ENCODE data around the gene HSD17B8. TPM values are rescaled to one million over a fixed set of nuclear protein-coding genes. Genes with fewer than 3 reads are reported as not detected.

The HSD17B8 gene
- polyA plus RNA-seq, 2 of the 4 experiments (the other 2 are of a cell fraction): 9.5 to 16.5 TPM

DNA sequence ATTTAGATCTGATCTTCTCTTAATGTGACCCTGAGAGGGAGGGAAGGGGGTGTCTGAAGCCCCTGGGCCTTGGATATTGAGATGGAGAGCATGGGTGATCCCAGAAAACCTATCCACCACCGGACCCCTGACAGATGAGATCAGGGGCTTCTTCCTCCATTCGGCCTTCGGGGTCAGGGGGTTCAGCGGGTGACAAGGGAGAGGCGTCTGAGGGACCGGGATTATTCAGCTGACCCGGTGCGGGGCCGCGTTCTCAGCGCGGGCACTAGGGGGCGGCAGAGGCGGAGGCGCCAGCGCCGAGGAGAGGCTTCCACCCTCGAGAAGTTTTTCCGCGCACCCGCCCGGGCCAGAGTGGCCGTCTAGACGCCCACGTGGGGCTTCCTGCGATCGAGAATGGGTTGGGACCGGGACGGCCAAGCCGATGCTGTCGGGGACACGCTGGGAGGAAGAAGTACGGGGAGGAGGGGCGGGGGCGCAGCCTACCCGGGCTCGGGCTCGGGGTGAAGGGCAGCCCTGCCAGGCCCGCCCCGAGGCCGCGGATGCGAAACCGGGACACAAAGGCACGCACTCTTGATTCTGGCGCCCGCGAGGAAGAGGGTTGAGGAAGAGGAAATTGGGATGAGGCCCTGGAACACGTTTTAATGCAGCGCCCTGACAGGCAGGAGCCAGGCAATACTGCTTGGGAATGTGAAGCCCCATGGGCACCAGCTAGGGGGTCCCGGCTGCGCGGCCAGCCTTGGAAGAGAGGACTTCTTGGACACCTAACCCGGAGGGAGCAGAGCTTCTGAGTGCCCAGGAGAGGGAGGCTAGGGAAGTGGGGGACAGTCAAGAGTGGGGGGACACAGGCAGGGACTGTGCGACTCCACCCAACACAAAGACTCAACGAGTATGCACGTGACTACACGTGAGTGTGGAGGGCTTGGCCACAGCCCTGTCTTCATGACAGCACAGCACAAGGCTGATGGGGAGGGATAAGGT, 42.8 kb upstream of the HSD17B8 start (continued):
- TF ChIP-seq MAFK (IDR thresholded peaks at IDR 0.05; ENCODE audit: partially characterized antibody) (no peak), ESRRA (IDR thresholded peaks at IDR 0.05; ENCODE audit: borderline replicate concordance, low read length) (no peak), RNF2 (IDR thresholded peaks at IDR 0.05; ENCODE audit: borderline replicate concordance, low read depth) (0 out of 2 replicates have a peak, but pooled peaks have one; percentile 23), ZC3H11A (IDR thresholded peaks at IDR 0.05) (no peak), GATA3 (IDR thresholded peaks at IDR 0.05; ENCODE audit: borderline replicate concordance) (no peak), FOSL2 (IDR thresholded peaks at IDR 0.05) (no peak), FOSL2 (CRISPR knock-in tag; IDR thresholded peaks at IDR 0.05) (no peak), CEBPB (IDR thresholded peaks at IDR 0.05) (no peak), POLR2A (IDR thresholded peaks at IDR 0.05; ENCODE audit: low read length) (no peak), HEYL (CRISPR knock-in tag; IDR thresholded peaks at IDR 0.05) (no peak), ZFP36 (IDR thresholded peaks at IDR 0.05; ENCODE audit: borderline replicate concordance, partially characterized antibody) (no peak), SMC3 (IDR thresholded peaks at IDR 0.05) (peak; percentile 79)
- TF ChIP-seq, protein P1, sequence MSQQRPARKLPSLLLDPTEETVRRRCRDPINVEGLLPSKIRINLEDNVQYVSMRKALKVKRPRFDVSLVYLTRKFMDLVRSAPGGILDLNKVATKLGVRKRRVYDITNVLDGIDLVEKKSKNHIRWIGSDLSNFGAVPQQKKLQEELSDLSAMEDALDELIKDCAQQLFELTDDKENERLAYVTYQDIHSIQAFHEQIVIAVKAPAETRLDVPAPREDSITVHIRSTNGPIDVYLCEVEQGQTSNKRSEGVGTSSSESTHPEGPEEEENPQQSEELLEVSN (IDR thresholded peaks at IDR 0.05; ENCODE audit: borderline replicate concordance, low read depth): peak; percentile 44; the same call in 1 of the 2 replicates

DNA sequence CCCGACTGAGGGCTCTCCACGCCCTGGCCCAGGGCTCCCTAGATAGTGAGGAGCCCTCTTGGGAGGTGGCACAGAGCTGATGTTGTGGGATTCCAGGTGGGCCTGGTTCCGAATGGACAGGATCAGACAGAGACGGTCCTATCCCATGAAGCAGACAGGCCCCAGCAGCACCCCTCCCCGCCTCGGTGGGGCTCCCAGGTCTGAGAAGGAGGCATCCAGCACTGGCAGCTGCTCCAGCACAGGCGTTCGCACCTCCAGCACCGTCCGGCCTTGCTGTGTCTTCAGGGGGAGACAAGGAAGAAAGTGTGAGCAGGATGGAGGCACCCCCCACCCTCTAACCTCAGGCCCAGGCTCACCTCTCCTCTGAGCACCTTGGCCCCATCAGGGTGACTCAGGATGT, 40.9 kb upstream of the HSD17B8 start:
- H3K4me2 ChIP-seq: no peak overlapping the region
- WGBS (ENCODE audit: missing lambda C conversion rate): no CpG with 5 or more reads among the region's 10 CpGs
- ChIA-PET CTCF (interaction anchor here (0.9 to 5.0 kb wide), 6 partner anchors 9 to 325 kb away, joined by 3 to 31 read pairs (median 5); partner anchors contain the start of gene TAP2), POLR2A (no interaction called here)
- FAIRE-seq (no peak), ATAC-seq (no peak), DNase-seq (ENCODE audit: low read depth in 1 of 2, low spot score in 1 of 2) (no peak)
- no peaks in the 10 kb centered on the region for H3K9me3 ChIP-seq
- peaks cover 14% of the 10 kb centered on the region; the same call in 2 of the 3 replicates for H3K4me1 ChIP-seq
- no peak overlapping the region for H3K27ac ChIP-seq
- H3K4me3 ChIP-seq: no peak overlapping the region
- TF ChIP-seq MAFK (IDR thresholded peaks at IDR 0.05; ENCODE audit: partially characterized antibody) (no peak), TP53 (CRISPR knock-in tag; IDR thresholded peaks at IDR 0.05) (no peak), GATA3 (IDR thresholded peaks at IDR 0.05; ENCODE audit: borderline replicate concordance) (no peak), JUNB (IDR thresholded peaks at IDR 0.05) (no peak)
- TF ChIP-seq, protein P2, sequence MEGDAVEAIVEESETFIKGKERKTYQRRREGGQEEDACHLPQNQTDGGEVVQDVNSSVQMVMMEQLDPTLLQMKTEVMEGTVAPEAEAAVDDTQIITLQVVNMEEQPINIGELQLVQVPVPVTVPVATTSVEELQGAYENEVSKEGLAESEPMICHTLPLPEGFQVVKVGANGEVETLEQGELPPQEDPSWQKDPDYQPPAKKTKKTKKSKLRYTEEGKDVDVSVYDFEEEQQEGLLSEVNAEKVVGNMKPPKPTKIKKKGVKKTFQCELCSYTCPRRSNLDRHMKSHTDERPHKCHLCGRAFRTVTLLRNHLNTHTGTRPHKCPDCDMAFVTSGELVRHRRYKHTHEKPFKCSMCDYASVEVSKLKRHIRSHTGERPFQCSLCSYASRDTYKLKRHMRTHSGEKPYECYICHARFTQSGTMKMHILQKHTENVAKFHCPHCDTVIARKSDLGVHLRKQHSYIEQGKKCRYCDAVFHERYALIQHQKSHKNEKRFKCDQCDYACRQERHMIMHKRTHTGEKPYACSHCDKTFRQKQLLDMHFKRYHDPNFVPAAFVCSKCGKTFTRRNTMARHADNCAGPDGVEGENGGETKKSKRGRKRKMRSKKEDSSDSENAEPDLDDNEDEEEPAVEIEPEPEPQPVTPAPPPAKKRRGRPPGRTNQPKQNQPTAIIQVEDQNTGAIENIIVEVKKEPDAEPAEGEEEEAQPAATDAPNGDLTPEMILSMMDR (IDR thresholded peaks at IDR 0.05): no peak

DNA sequence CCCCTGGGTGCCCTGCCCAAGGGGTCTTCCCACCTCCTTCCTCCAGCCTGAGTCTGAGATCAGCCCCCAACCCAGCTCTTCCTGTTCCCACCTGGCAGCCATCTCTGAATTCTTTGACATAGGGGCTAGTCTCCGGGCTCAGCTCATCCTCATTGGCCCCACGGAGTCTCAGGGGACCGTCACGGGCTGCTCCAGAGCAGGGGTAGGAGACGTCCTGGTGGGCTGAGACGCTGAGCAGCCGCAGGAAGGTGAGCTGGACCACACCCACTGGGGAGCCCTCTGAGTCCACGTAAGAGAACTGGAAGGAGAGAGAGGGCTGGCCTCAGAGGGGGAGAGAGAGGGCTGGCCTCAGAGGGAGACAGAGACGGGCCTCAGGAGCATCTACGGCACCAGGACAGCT, 40.3 kb upstream of the HSD17B8 start:
- no peak for ATAC-seq
- TF ChIP-seq JUNB (IDR thresholded peaks at IDR 0.05) (no peak), CHD4 (IDR thresholded peaks at IDR 0.05; ENCODE audit: borderline replicate concordance) (no peak), HOXB5 (CRISPR knock-in tag; IDR thresholded peaks at IDR 0.05) (no peak), CBX2 (IDR thresholded peaks at IDR 0.05; ENCODE audit: borderline replicate concordance, low read depth) (no peak), ZNF302 (CRISPR knock-in tag; IDR thresholded peaks at IDR 0.05) (no peak)
- ChIA-PET CTCF (interaction anchor here (0.6 to 2.7 kb wide), 6 partner anchors 8 to 325 kb away, joined by 3 to 7 read pairs (median 4); partner anchors contain the start of gene TAP2), POLR2A (no interaction called here)
- Histone ChIP-seq H3K27ac (no peak overlapping the region), H3K4me1 (peaks cover 14% of the 10 kb centered on the region; the same call in 2 of the 3 replicates), H3K4me3 (no peak overlapping the region), H3K4me2 (no peak overlapping the region), H3K9me3 (no peaks in the 10 kb centered on the region)
- FAIRE-seq: no peak
- 36% methylated on average over 5 of the region's 10 CpGs for WGBS (ENCODE audit: missing lambda C conversion rate)
- no peak for DNase-seq (ENCODE audit: low read depth in 1 of 2, low spot score in 1 of 2)
